Adrenal gland (tissue), 19 donors: ENCODE results near the gene SELENOO. TPM values are rescaled to one million over a fixed set of nuclear protein-coding genes. Genes with fewer than 3 reads are reported as not detected.

Experiments used
- DNase-seq, 7 donors: peaks; one replicate each; pipeline ENCODE4 v3.0.0-alpha.2; 2019 to 2020
- H3K27ac ChIP-seq, 5 donors: fragments of 200-600 bp; sonication (generic) in 4 of 5; 1 replicate in 3 of 5; 2 replicates in 2 of 5; pipeline versions ENCODE4 v1.5.1 to v1.8.0; 2016 to 2020; ENCODE audit warnings: mild to moderate bottlenecking in 1 of 5
- H3K27me3 ChIP-seq: fragments of 200-600 bp; 2 replicates; pipeline ENCODE4 v1.8.0; 2021
- H3K36me3 ChIP-seq, 2 donors: fragments of 200-600 bp; replicated peaks in 1 of 2; 1 replicate in 1 of 2; 2 replicates in 1 of 2; pipeline versions ENCODE4 v1.5.1 to v1.8.0; 2018 to 2022
- H3K4me1 ChIP-seq, 2 donors: fragments of 200-600 bp; replicated peaks in 1 of 2; 1 replicate in 1 of 2; 2 replicates in 1 of 2; pipeline versions ENCODE4 v1.5.1 to v1.8.0; 2018 to 2021
- H3K4me3 ChIP-seq, 4 donors: fragments of 200-600 bp; sonication (generic) in 3 of 4; one replicate each; pipeline ENCODE4 v1.5.1; 2016 to 2018
- H3K9me3 ChIP-seq, 3 donors: fragments of 200-600 bp; sonication (generic) in 1 of 3; replicated peaks in 1 of 3; 1 replicate in 2 of 3; 2 replicates in 1 of 3; pipeline versions ENCODE4 v1.5.1 to v1.8.0; 2016 to 2021
- POLR2A ChIP-seq, 2 donors: fragments of 450-650 bp; IDR thresholded peaks; one replicate each; pipeline ENCODE4 v1.6.1; 2017; ENCODE audit warnings: antibody characterized with exemption in 2 of 2, mild to moderate bottlenecking in 2 of 2, moderate library complexity in 1 of 2
- WGBS, 4 donors: extraction: QIAGEN DNeasy Blood & Tissue Kit in 2 of 4; methylation state at CpG; one replicate each; pipeline versions ENCODE4 v1.1.5 to v1.1.7; 2013 to 2017; 5-methylcytosine and 5-hydroxymethylcytosine counted together
- intact Hi-C, 2 donors: fragments of 100-400 bp; cut with DNase I; formaldehyde crosslinking; loops; one replicate each; pipeline versions ENCODE4 v1.14.1 to v1.15.0; 2022 to 2023
- long read RNA-seq, 10 donors: library from polyadenylated mRNA in 3 of 10; unstranded in 2 of 10; stranded (forward) in 1 of 10; transcript quantifications; one replicate each; pipeline ENCODE4 v2.0.0 and lab custom pipeline, GENCODE V29; 2021 to 2026
- polyA plus RNA-seq, 3 donors: library from polyadenylated mRNA; stranded (reverse); fragments of 200-250 nt in 2 of 3; fragments of 350-450 nt in 1 of 3; fragmentation: Illumina TruSeq in 1 of 3; extraction: RNeasy Lipid Tissue Mini Kit (QIAGEN cat#74804) in 1 of 3; gene quantifications; one replicate each; pipeline ENCODE4 v1.2.3, GENCODE V29; 2013 to 2014
- total RNA-seq, 9 donors: library from RNA; depleted of rRNA in 4 of 9; stranded (reverse); fragments of >200 nt in 4 of 9; fragments of 120-200 nt in 1 of 9; fragmentation: NEBNext Ultra II Directional in 1 of 9; extraction: Animal tissue kit (Norgen Biotek cat#: 25700) in 1 of 9; gene quantifications; one replicate each; pipeline versions ENCODE4 v1.1.0 to v1.2.4, GENCODE V29; 2013 to 2023
- TF ChIP-seq, protein P1 (sequence below), 6 experiments: fragments of 450-650 bp in 4 of 6; fragments of 200-600 bp in 2 of 6; sonication (generic) in 1 of 6; IDR thresholded peaks; 1 replicate in 5 of 6; 2 replicates in 1 of 6; pipeline versions ENCODE4 v1.5.1 to v1.8.0; 2016 to 2021; ENCODE audit warnings: antibody characterized with exemption in 6 of 6, mild to moderate bottlenecking in 2 of 6, moderate library complexity in 1 of 6
- donor health status: healthy with polysubstance abuse.
- donor health status: Bipolar disorder and iron deficiency.
- donor health status: DM: yes; HTN: yes; CAD: no.
- donor health status: DM: no; HTN: no; CAD: no.
- donor health status: DM: no; HTN: no; CAD: no.
- donor health status: DM: yes; HTN: yes; CAD: no.

The SELENOO gene, protein sequence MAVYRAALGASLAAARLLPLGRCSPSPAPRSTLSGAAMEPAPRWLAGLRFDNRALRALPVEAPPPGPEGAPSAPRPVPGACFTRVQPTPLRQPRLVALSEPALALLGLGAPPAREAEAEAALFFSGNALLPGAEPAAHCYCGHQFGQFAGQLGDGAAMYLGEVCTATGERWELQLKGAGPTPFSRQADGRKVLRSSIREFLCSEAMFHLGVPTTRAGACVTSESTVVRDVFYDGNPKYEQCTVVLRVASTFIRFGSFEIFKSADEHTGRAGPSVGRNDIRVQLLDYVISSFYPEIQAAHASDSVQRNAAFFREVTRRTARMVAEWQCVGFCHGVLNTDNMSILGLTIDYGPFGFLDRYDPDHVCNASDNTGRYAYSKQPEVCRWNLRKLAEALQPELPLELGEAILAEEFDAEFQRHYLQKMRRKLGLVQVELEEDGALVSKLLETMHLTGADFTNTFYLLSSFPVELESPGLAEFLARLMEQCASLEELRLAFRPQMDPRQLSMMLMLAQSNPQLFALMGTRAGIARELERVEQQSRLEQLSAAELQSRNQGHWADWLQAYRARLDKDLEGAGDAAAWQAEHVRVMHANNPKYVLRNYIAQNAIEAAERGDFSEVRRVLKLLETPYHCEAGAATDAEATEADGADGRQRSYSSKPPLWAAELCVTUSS
- total RNA-seq (10 to 100 TPM; 28.2 to 52.0 (median 33.9) TPM), polyA plus RNA-seq (10 to 100 TPM in 2 of 3 donors, 1 to 10 TPM in 1; 1.9 to 89.0 (median 73.5) TPM)
- long read RNA-seq, donor 1, transcript SELENOO-201 (9 exons, 2,315 nt) = major isoform, 6 of 6 reads
- long read RNA-seq, donor 1, partial matches to known transcripts = 0 of 6 reads
- long read RNA-seq, donor 1, other reads (novel, unspliced or antisense) = 0 of 6 reads
- long read RNA-seq, donor 2, transcript SELENOO-201 (9 exons, 2,315 nt) = major isoform, 9 of 28 reads
- long read RNA-seq, donor 2, partial matches to known transcripts = 19 of 28 reads
- long read RNA-seq, donor 2, other reads (novel, unspliced or antisense) = 0 of 28 reads
- long read RNA-seq, donor 3, partial matches to known transcripts = 0 of 2 reads
- long read RNA-seq, donor 3, other reads (novel, unspliced or antisense) = 0 of 2 reads
- long read RNA-seq, donor 4, partial matches to known transcripts = 0 of 3 reads
- long read RNA-seq, donor 4, other reads (novel, unspliced or antisense) = 2 of 3 reads
- long read RNA-seq, donor 5, transcript SELENOO-201 (9 exons, 2,315 nt) = major isoform, 198 of 276 reads
- long read RNA-seq, donor 5, partial matches to known transcripts = 7 of 276 reads
- long read RNA-seq, donor 5, other reads (novel, unspliced or antisense) = 71 of 276 reads
- long read RNA-seq, donor 6, partial matches to known transcripts = 1 of 3 reads
- long read RNA-seq, donor 6, other reads (novel, unspliced or antisense) = 2 of 3 reads
- long read RNA-seq, donor 7 = 0 reads
- long read RNA-seq, donor 8, partial matches to known transcripts = 27 of 31 reads
- long read RNA-seq, donor 8, other reads (novel, unspliced or antisense) = 0 of 31 reads
- long read RNA-seq, donor 9, partial matches to known transcripts = 0 of 2 reads
- long read RNA-seq, donor 9, other reads (novel, unspliced or antisense) = 0 of 2 reads
- long read RNA-seq, donor 10, transcript SELENOO-201 (9 exons, 2,315 nt) = major isoform, 5 of 5 reads
- long read RNA-seq, donor 10, partial matches to known transcripts = 0 of 5 reads
- long read RNA-seq, donor 10, other reads (novel, unspliced or antisense) = 0 of 5 reads

DNA sequence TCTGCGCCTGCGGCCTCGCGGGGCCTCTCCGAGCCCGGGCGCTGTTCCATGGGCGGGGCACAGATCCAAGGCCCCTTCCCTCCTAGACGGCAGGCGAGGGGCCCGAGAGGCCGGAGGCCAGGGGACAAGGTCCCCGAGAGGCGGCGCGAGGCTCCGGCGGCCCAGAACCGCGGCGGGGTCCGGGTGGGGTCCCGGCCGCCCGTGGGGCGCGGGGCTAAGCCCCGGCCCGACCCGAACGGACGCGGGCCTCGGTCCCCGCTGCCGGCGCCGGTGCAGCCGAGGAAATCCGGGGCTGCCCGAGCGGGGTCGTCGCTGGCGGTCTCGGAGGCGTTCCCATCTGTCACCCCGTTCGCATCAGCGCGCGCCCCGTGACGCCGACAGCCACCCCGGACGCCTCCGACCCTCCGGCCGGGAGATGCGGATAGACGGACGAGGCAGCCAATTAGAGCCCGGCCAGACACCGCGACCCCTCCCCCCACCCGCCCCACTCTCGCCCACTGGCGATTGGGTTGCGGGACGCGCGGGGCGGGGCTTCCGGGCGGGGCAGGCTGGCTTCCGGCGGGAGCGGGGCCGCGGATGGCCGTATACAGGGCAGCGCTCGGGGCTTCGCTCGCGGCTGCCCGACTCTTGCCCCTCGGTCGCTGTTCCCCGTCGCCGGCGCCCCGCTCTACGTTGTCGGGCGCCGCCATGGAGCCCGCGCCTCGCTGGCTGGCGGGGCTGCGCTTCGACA is at the start of gene SELENOO:
TSS of gene SELENOO (plus strand) at position 551 of the 730 bp plus-strand sequence. CDS start at position 577, 26 bp downstream.
- Histone ChIP-seq H3K36me3 (peaks cover 0 to 5% of the 10 kb centered on the region in 2 donors), H3K9me3 (no peaks in the 10 kb centered on the region), H3K27ac (peak within 1 kb of the TSS in 4 of 5 donors; percentile 47 to 95 (median 62)), H3K4me1 (peaks cover 22 to 23% of the 10 kb centered on the region in 2 donors), H3K4me3 (peak within 1 kb of the TSS in 3 of 4 donors; percentile 15 to 71 (median 59)), H3K27me3 (no peaks in the 10 kb centered on the region)
- 0% methylated on average over 34 to 103 of the region's 105 CpGs; no CpG with 5 or more reads in 1 of the 4 donors for WGBS, 4 donors
- intact Hi-C loops = no loop called here
- peak; percentile 86 to 95 (median 91) for DNase-seq
- TF ChIP-seq, protein P1, sequence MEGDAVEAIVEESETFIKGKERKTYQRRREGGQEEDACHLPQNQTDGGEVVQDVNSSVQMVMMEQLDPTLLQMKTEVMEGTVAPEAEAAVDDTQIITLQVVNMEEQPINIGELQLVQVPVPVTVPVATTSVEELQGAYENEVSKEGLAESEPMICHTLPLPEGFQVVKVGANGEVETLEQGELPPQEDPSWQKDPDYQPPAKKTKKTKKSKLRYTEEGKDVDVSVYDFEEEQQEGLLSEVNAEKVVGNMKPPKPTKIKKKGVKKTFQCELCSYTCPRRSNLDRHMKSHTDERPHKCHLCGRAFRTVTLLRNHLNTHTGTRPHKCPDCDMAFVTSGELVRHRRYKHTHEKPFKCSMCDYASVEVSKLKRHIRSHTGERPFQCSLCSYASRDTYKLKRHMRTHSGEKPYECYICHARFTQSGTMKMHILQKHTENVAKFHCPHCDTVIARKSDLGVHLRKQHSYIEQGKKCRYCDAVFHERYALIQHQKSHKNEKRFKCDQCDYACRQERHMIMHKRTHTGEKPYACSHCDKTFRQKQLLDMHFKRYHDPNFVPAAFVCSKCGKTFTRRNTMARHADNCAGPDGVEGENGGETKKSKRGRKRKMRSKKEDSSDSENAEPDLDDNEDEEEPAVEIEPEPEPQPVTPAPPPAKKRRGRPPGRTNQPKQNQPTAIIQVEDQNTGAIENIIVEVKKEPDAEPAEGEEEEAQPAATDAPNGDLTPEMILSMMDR (IDR thresholded peaks at IDR 0.05) = no peak
- peak; percentile 68 to 76 for TF ChIP-seq POLR2A (IDR thresholded peaks at IDR 0.05)

DNA sequence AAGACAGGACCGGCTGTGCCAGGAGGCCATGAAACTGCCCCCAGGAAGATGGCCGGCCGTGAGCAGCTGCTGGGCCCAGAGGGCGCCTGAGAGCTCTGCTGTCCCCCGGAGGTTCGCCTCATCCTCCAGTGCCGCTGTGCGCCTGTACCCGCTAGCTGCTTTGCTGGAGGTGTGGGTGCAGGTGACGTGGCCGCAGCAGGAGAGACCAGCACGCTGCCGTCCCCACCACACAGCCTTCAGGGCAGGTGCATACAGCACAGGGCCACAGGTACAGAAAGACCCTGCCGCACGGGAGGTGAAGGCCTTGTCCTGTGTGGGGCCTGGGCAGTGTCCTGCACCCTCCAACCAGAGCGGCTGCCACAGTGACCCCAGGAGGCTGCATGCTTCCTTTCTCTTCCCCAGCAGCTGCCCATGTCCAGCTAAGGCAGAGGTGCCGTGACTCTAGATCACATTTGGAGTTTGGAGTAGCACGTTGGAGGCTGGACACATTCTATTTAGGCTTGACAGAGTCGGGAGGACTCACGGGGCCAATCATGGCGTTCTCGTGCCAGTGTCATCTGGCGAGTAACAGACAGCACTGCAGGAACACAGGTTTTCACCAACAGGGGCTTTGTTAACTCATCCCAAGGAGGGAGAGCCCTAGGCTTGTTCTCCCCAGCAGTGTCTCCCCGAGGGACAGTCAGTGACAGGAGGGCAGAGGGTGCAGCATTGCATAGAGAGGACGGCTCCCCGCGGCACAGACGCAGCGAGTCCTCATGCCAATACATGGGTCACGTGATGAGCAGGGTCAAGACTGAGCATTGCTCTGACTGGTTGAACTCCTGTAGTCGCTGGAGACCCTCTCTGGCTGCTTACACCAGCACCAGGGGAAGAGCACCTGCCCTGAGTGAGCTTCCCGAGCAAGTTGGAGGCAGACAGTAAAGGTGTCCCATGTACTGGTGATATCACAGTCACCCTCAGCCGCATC is 49.0 kb upstream of the SELENOO start:
- Histone ChIP-seq H3K27me3 (no peaks in the 10 kb centered on the region), H3K9me3 (no peaks in the 10 kb centered on the region), H3K36me3 (no peaks in the 10 kb centered on the region), H3K4me3 (no peak overlapping the region), H3K4me1 (no peaks in the 10 kb centered on the region), H3K27ac (no peak overlapping the region)
- 79 to 98% (median 84%) methylated on average over 7 to 33 of the region's 33 CpGs for WGBS, 4 donors
- DNase-seq = no peak
- intact Hi-C loops = loop anchor here in 1 of 2 donors (5.0 kb wide), 1 partner anchor 55 kb away; no protein-coding TSS in a partner anchor
- no peak for TF ChIP-seq POLR2A (IDR thresholded peaks at IDR 0.05)
- TF ChIP-seq, protein P1 (IDR thresholded peaks at IDR 0.05) = no peak
